ENCODE measurements around the gene CCL4. TPM values are rescaled to one million over a fixed set of nuclear protein-coding genes. Genes with fewer than 3 reads are reported as not detected.

Gene CCL4
- total RNA-seq, 2 experiments from 2014 or later, result 290 to 311 TPM

- Mint-ChIP-seq H3K27me3 (peaks cover 4% of the 10 kb centered on the region), H3K4me1 (peaks cover 3% of the 10 kb centered on the region), H3K36me3 (ENCODE audit: low read depth) (no peaks in the 10 kb centered on the region), H3K27ac (no peak overlapping the region), H3K9me3 (ENCODE audit: low read depth) (no peaks in the 10 kb centered on the region), H3K4me3 (no peak overlapping the region)
- DNase-seq (no peak), ATAC-seq (no peak)
- intact Hi-C loops (cut with DNase I, micrococcal nuclease), result loop anchor here (10.0 kb wide), 2 partner anchors 51 to 341 kb away; partner anchors contain the start of genes CCL3L1 (in 1 of the 2), CCL3L3 (in 1 of the 2) and ZNHIT3 (in 1 of the 2)
- ChIA-PET POLR2A (no interaction called here), CTCF (interaction anchor here (1.3 to 2.2 kb wide), 3 partner anchors 71 to 175 kb away, joined by 3 to 7 read pairs (median 4); no protein-coding TSS in a partner anchor)
Measured at GRCh38 chr17:36144014-36144413, 40.4 kb downstream of the CCL4 start.

GRCh38 chr17:36144981-36145729 is 41.5 kb downstream of the CCL4 start:
- Mint-ChIP-seq H3K36me3 (ENCODE audit: low read depth) (no peaks in the 10 kb centered on the region), H3K9me3 (ENCODE audit: low read depth) (no peaks in the 10 kb centered on the region), H3K4me1 (peaks cover 3% of the 10 kb centered on the region), H3K27ac (no peak overlapping the region), H3K4me3 (no peak overlapping the region), H3K27me3 (peaks cover 12% of the 10 kb centered on the region)
- DNase-seq (no peak), ATAC-seq (no peak)
- ChIA-PET CTCF (interaction anchor here (1.2 to 8.8 kb wide), 2 partner anchors 73 to 173 kb away, joined by 3 to 173 read pairs; no protein-coding TSS in a partner anchor), POLR2A (no interaction called here)
- intact Hi-C loops (cut with DNase I, micrococcal nuclease), result loop anchor here (5.0 to 10.0 kb wide), 4 partner anchors 50 to 340 kb away; partner anchors contain the start of genes CCL3 (in 1 of the 2), CCL3L1 (in 1 of the 2), CCL3L3 (in 1 of the 2) and ZNHIT3 (in 1 of the 2)

GRCh38 chr17:36147601-36148000 is 44.0 kb downstream of the CCL4 start:
- Mint-ChIP-seq H3K27me3 (peaks cover 15% of the 10 kb centered on the region), H3K4me1 (peaks cover 3% of the 10 kb centered on the region), H3K9me3 (ENCODE audit: low read depth) (no peaks in the 10 kb centered on the region), H3K36me3 (ENCODE audit: low read depth) (no peaks in the 10 kb centered on the region), H3K27ac (no peak overlapping the region), H3K4me3 (no peak overlapping the region)
- CTCF ChIA-PET, result interaction anchor here (1.3 to 8.8 kb wide), 6 partner anchors 18 to 176 kb away, joined by 4 to 173 read pairs (median 10); partner anchors contain the start of genes CCL14 and CCL16
- DNase-seq (no peak), ATAC-seq (no peak)
- POLR2A ChIA-PET, result no interaction called here
- intact Hi-C loops (cut with DNase I, micrococcal nuclease), result loop anchor here (5.0 to 10.0 kb wide), 4 partner anchors 47 to 337 kb away; partner anchors contain the start of genes CCL3 (in 1 of the 2), CCL3L1 (in 1 of the 2), CCL3L3 (in 1 of the 2) and ZNHIT3 (in 1 of the 2)

GRCh38 chr17:36148559-36149295 is 45.1 kb downstream of the CCL4 start:
- Mint-ChIP-seq H3K27ac (no peak overlapping the region), H3K4me3 (no peak overlapping the region), H3K4me1 (peaks cover 3% of the 10 kb centered on the region), H3K36me3 (ENCODE audit: low read depth) (no peaks in the 10 kb centered on the region), H3K27me3 (peaks cover 15% of the 10 kb centered on the region), H3K9me3 (ENCODE audit: low read depth) (no peaks in the 10 kb centered on the region)
- intact Hi-C loops (cut with DNase I, micrococcal nuclease), result loop anchor here (1.0 to 10.0 kb wide), 8 partner anchors 46 to 336 kb away; partner anchors contain the start of genes CCL3 (in 1 of the 2), CCL3L1 (in 1 of the 2), CCL3L3 (in 1 of the 2) and ZNHIT3 (in 1 of the 2)
- DNase-seq (peak; percentile 80), ATAC-seq (peak; percentile 87)
- CTCF ChIA-PET, result interaction anchor here (0.6 to 8.8 kb wide), 28 partner anchors 13 to 481 kb away, joined by 3 to 173 read pairs (median 4); partner anchors contain the start of genes CCL14, CCL16, CCL23 and LYZL6
- POLR2A ChIA-PET, result no interaction called here

GRCh38 chr17:36149296-36149820 is 45.7 kb downstream of the CCL4 start:
- ChIA-PET POLR2A (interaction anchor here (0.9 kb wide), 1 partner anchor 180 kb away, joined by 3 read pairs; no protein-coding TSS in a partner anchor), CTCF (interaction anchor here (0.7 to 8.8 kb wide), 21 partner anchors 13 to 277 kb away, joined by 3 to 173 read pairs (median 4); partner anchors contain the start of genes CCL16, CCL23 and LYZL6)
- intact Hi-C loops (cut with DNase I, micrococcal nuclease), result loop anchor here (1.0 to 10.0 kb wide), 8 partner anchors 45 to 335 kb away; partner anchors contain the start of genes CCL3 (in 1 of the 2), CCL3L1 (in 1 of the 2), CCL3L3 (in 1 of the 2) and ZNHIT3 (in 1 of the 2)
- no peak overlapping the region for H3K4me3 Mint-ChIP-seq
- ATAC-seq (no peak), DNase-seq (peak; percentile 6)
- H3K27me3 Mint-ChIP-seq, result peaks cover 18% of the 10 kb centered on the region
- no peaks in the 10 kb centered on the region for H3K9me3 Mint-ChIP-seq (ENCODE audit: low read depth)
- H3K27ac Mint-ChIP-seq, result no peak overlapping the region
- H3K36me3 Mint-ChIP-seq (ENCODE audit: low read depth), result no peaks in the 10 kb centered on the region
- peaks cover 3% of the 10 kb centered on the region for H3K4me1 Mint-ChIP-seq

- CTCF ChIA-PET, result interaction anchor here (8.8 kb wide), 1 partner anchor 180 kb away, joined by 173 read pairs; no protein-coding TSS in a partner anchor
- Mint-ChIP-seq H3K27ac (no peak overlapping the region), H3K4me1 (peaks cover 3% of the 10 kb centered on the region), H3K9me3 (ENCODE audit: low read depth) (no peaks in the 10 kb centered on the region), H3K4me3 (no peak overlapping the region), H3K36me3 (ENCODE audit: low read depth) (no peaks in the 10 kb centered on the region), H3K27me3 (peaks cover 20% of the 10 kb centered on the region)
- DNase-seq (no peak), ATAC-seq (no peak)
- intact Hi-C loops (cut with DNase I, micrococcal nuclease), result no loop called here
- POLR2A ChIA-PET, result no interaction called here
Measured at GRCh38 chr17:36151891-36152638, 48.4 kb downstream of the CCL4 start.

- DNase-seq (no peak), ATAC-seq (no peak)
- Mint-ChIP-seq H3K36me3 (ENCODE audit: low read depth) (no peaks in the 10 kb centered on the region), H3K4me3 (no peak overlapping the region), H3K9me3 (ENCODE audit: low read depth) (no peaks in the 10 kb centered on the region), H3K27ac (no peak overlapping the region), H3K27me3 (peaks cover 20% of the 10 kb centered on the region), H3K4me1 (peaks cover 3% of the 10 kb centered on the region)
- CTCF ChIA-PET, result interaction anchor here (8.8 kb wide), 1 partner anchor 181 kb away, joined by 173 read pairs; no protein-coding TSS in a partner anchor
- POLR2A ChIA-PET, result no interaction called here
- intact Hi-C loops (cut with DNase I, micrococcal nuclease), result no loop called here
Measured at GRCh38 chr17:36152639-36153120, 49.1 kb downstream of the CCL4 start.

- H3K36me3 Mint-ChIP-seq (ENCODE audit: low read depth), result no peaks in the 10 kb centered on the region
- peaks cover 17% of the 10 kb centered on the region for H3K27me3 Mint-ChIP-seq
- ATAC-seq (peak; percentile 26), DNase-seq (peak; percentile 13)
- H3K4me1 Mint-ChIP-seq, result no peaks in the 10 kb centered on the region
- no peak overlapping the region for H3K4me3 Mint-ChIP-seq
- ChIA-PET POLR2A (no interaction called here), CTCF (no interaction called here)
- H3K27ac Mint-ChIP-seq, result no peak overlapping the region
- intact Hi-C loops (cut with DNase I, micrococcal nuclease), result no loop called here
- no peaks in the 10 kb centered on the region for H3K9me3 Mint-ChIP-seq (ENCODE audit: low read depth)
Measured at GRCh38 chr17:36153895-36154610, 50.4 kb downstream of the CCL4 start.

Measured in activated CD4-positive, alpha-beta T cell treated with anti-CD3 and anti-CD28 coated beads for 36 hours (primary cell).